ENCODE data around the gene DEDD. TPM values are rescaled to one million over a fixed set of nuclear protein-coding genes. Genes with fewer than 3 reads are reported as not detected.

The DEDD gene
- total and polyA plus RNA-seq, 2 experiments from 2014 or later: 28.1 to 35.5 TPM

GRCh38 chr1:161131523-161132409, 701 bp downstream of the DEDD start:
- DNase-seq (ENCODE audit: low read depth in 1 of 2, low spot score in 1 of 2): peak in 1 of 2 donors; percentile 64
- peak overlapping the region; percentile 60 for H3K4me3 ChIP-seq
- H3K9me3 ChIP-seq (ENCODE audit: low read depth): no peaks in the 10 kb centered on the region
- peaks cover 30% of the 10 kb centered on the region for H3K4me1 ChIP-seq (ENCODE audit: low read depth)
- H3K27me3 ChIP-seq: no peaks in the 10 kb centered on the region
- H3K27ac ChIP-seq: peak overlapping the region; percentile 97
- TF ChIP-seq CTCF (IDR thresholded peaks at IDR 0.05; ENCODE audit: low read depth, low read length): no peak
- no peaks in the 10 kb centered on the region for H3K36me3 ChIP-seq

GRCh38 chr1:161130266-161130665, 2.2 kb downstream of the DEDD start:
- Histone ChIP-seq H3K4me3 (no peak overlapping the region), H3K27ac (no peak overlapping the region), H3K9me3 (ENCODE audit: low read depth) (no peaks in the 10 kb centered on the region), H3K4me1 (ENCODE audit: low read depth) (peaks cover 30% of the 10 kb centered on the region), H3K36me3 (no peaks in the 10 kb centered on the region), H3K27me3 (no peaks in the 10 kb centered on the region)
- no peak for DNase-seq (ENCODE audit: low read depth in 1 of 2, low spot score in 1 of 2)
- no peak for TF ChIP-seq CTCF (IDR thresholded peaks at IDR 0.05; ENCODE audit: low read depth, low read length)

- H3K9me3 ChIP-seq (ENCODE audit: low read depth): no peaks in the 10 kb centered on the region
- peaks cover 5% of the 10 kb centered on the region for H3K36me3 ChIP-seq
- peaks cover 28% of the 10 kb centered on the region for H3K4me1 ChIP-seq (ENCODE audit: low read depth)
- no peak overlapping the region for H3K4me3 ChIP-seq
- TF ChIP-seq CTCF (IDR thresholded peaks at IDR 0.05; ENCODE audit: low read depth, low read length): no peak
- DNase-seq (ENCODE audit: low read depth in 1 of 2, low spot score in 1 of 2): no peak
- H3K27ac ChIP-seq: no peak overlapping the region
- H3K27me3 ChIP-seq: no peaks in the 10 kb centered on the region
Measured at GRCh38 chr1:161128591-161129420, 3.7 kb downstream of the DEDD start.

GRCh38 chr1:161127649-161128048, 4.8 kb downstream of the DEDD start:
- Histone ChIP-seq H3K9me3 (ENCODE audit: low read depth) (no peaks in the 10 kb centered on the region), H3K4me3 (no peak overlapping the region), H3K36me3 (peaks cover 11% of the 10 kb centered on the region), H3K4me1 (ENCODE audit: low read depth) (peaks cover 25% of the 10 kb centered on the region), H3K27ac (no peak overlapping the region), H3K27me3 (no peaks in the 10 kb centered on the region)
- no peak for DNase-seq (ENCODE audit: low read depth in 1 of 2, low spot score in 1 of 2)
- TF ChIP-seq CTCF (IDR thresholded peaks at IDR 0.05; ENCODE audit: low read depth, low read length): no peak

GRCh38 chr1:161122967-161123366, 9.5 kb downstream of the DEDD start:
- Histone ChIP-seq H3K4me3 (no peak overlapping the region), H3K9me3 (ENCODE audit: low read depth) (no peaks in the 10 kb centered on the region), H3K36me3 (peaks cover 30% of the 10 kb centered on the region), H3K4me1 (ENCODE audit: low read depth) (peaks cover 9% of the 10 kb centered on the region), H3K27ac (no peak overlapping the region), H3K27me3 (no peaks in the 10 kb centered on the region)
- no peak for TF ChIP-seq CTCF (IDR thresholded peaks at IDR 0.05; ENCODE audit: low read depth, low read length)
- no peak for DNase-seq (ENCODE audit: low read depth in 1 of 2, low spot score in 1 of 2)

Data from cardiac muscle cell (in vitro differentiated cells and primary cell).